ENCODE measurements around the gene HLA-B. TPM values are rescaled to one million over a fixed set of nuclear protein-coding genes. Genes with fewer than 3 reads are reported as not detected.
"Not testable (repeated sequence)": the region's sequence is repeated elsewhere in the genome, so short reads cannot be mapped to it uniquely, and the experiment has no call there.

The HLA-B gene
- polyA plus RNA-seq, 3 donors = 5,055 to 6,999 (median 6,126) TPM

DNA sequence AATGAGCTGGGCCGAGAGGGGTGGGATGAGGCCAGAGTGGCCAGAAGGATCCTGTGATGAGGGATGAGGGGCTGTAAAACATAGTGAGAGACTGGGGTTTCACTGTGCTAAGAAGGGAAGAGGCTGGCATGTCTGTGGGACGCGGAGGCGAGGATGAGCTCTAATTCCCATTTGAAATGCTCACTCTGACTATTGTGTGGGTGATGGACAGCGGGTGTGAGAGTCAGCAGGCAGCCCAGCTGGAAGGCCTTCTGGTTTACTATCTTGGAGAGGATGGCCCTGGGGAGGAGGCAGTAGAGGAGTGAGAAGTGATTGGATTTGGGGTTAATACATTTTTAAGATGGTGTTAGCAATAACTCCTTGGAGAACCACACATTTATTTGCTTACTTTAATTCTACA is 37.0 kb upstream of the HLA-B start:
- Histone ChIP-seq H2AFZ (ENCODE audit: insufficient read depth, low read depth, low read length, poor library complexity, severe bottlenecking) (no peak overlapping the region), H3K9me3 (replicated peaks in 1 of 2; ENCODE audit: control insufficient read depth in 1 of 2, insufficient read depth in 1 of 2, low read length in 2 of 2) (no peaks in the 10 kb centered on the region), H3K4me3 (replicated peaks in 1 of 3; ENCODE audit: low read depth in 2 of 3, low read length in 3 of 3) (no peak overlapping the region), H3K4me2 (replicated peaks; ENCODE audit: extremely low read depth, low read length, poor library complexity, severe bottlenecking) (no peak overlapping the region), H3K27ac (ENCODE audit: low read depth in 1 of 2, low read length in 2 of 2) (no peak overlapping the region), H3K79me2 (ENCODE audit: insufficient read depth, low read length) (peaks cover 20% of the 10 kb centered on the region), H3K9ac (ENCODE audit: insufficient read depth, low read length, poor library complexity, severe bottlenecking) (no peak overlapping the region), H3K36me3 (replicated peaks in 1 of 2; ENCODE audit: control insufficient read depth in 1 of 2, insufficient read depth in 2 of 2, low read length in 2 of 2) (peaks cover 13 to 17% of the 10 kb centered on the region in 2 donors), H4K20me1 (ENCODE audit: insufficient read depth, low read length) (no peaks in the 10 kb centered on the region), H3K4me1 (ENCODE audit: control insufficient read depth in 1 of 2, insufficient read depth in 2 of 2, low read length in 2 of 2) (peaks cover 9 to 14% of the 10 kb centered on the region in 2 donors), H3K27me3 (ENCODE audit: control insufficient read depth in 2 of 2, insufficient read depth in 2 of 2, low read length in 2 of 2) (no peaks in the 10 kb centered on the region)
- H3K27me3 Mint-ChIP-seq (ENCODE audit: low read depth in 3 of 3) = peaks cover 0 to 4% (median 1%) of the 10 kb centered on the region in 3 donors
- H3K27ac Mint-ChIP-seq = no peak overlapping the region
- intact Hi-C loops (cut with micrococcal nuclease) = no loop called here
- H3K4me3 Mint-ChIP-seq = no peak overlapping the region
- no peaks in the 10 kb centered on the region for H3K9me3 Mint-ChIP-seq
- H3K36me3 Mint-ChIP-seq = peaks cover 18 to 28% of the 10 kb centered on the region in 2 donors
- peaks cover 18% of the 10 kb centered on the region for H3K4me1 Mint-ChIP-seq
- DNase-seq = no peak
- WGBS (ENCODE audit: insufficient coverage) = 62% methylated on average over 3 of the region's 5 CpGs
- TF ChIP-seq, protein P1, sequence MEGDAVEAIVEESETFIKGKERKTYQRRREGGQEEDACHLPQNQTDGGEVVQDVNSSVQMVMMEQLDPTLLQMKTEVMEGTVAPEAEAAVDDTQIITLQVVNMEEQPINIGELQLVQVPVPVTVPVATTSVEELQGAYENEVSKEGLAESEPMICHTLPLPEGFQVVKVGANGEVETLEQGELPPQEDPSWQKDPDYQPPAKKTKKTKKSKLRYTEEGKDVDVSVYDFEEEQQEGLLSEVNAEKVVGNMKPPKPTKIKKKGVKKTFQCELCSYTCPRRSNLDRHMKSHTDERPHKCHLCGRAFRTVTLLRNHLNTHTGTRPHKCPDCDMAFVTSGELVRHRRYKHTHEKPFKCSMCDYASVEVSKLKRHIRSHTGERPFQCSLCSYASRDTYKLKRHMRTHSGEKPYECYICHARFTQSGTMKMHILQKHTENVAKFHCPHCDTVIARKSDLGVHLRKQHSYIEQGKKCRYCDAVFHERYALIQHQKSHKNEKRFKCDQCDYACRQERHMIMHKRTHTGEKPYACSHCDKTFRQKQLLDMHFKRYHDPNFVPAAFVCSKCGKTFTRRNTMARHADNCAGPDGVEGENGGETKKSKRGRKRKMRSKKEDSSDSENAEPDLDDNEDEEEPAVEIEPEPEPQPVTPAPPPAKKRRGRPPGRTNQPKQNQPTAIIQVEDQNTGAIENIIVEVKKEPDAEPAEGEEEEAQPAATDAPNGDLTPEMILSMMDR (IDR thresholded peaks at IDR 0.05) = no peak

DNA sequence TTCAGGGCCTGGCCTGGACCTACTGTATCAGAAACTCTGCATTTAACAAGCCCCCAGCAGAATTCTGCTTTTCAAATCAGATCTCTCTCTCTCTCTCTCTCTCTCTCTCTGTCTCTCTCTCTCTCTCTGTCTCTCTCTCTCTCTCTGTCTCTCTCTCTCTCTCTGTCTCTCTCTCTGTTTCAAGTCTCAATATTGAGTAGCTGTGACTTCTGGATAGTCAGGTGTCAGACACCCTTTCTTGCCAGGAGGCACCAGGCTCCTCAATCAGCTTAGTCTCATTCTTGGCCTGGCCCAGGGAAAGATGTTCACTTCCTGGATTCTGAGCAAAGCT is 32.8 kb upstream of the HLA-B start:
- H3K9ac ChIP-seq (ENCODE audit: insufficient read depth, low read length, poor library complexity, severe bottlenecking); H3K9me3 Mint-ChIP-seq; H3K27ac ChIP-seq (ENCODE audit: low read depth in 1 of 2, low read length in 2 of 2); H3K4me3 Mint-ChIP-seq; intact Hi-C loops (cut with micrococcal nuclease); H2AFZ ChIP-seq (ENCODE audit: insufficient read depth, low read depth, low read length, poor library complexity, severe bottlenecking); H4K20me1 ChIP-seq (ENCODE audit: insufficient read depth, low read length); H3K4me2 ChIP-seq (replicated peaks; ENCODE audit: extremely low read depth, low read length, poor library complexity, severe bottlenecking); H3K4me1 Mint-ChIP-seq; H3K4me3 ChIP-seq (replicated peaks in 1 of 3; ENCODE audit: low read depth in 2 of 3, low read length in 3 of 3); H3K4me1 ChIP-seq (ENCODE audit: control insufficient read depth in 1 of 2, insufficient read depth in 2 of 2, low read length in 2 of 2); H3K9me3 ChIP-seq (replicated peaks in 1 of 2; ENCODE audit: control insufficient read depth in 1 of 2, insufficient read depth in 1 of 2, low read length in 2 of 2); H3K27ac Mint-ChIP-seq; H3K79me2 ChIP-seq (ENCODE audit: insufficient read depth, low read length); DNase-seq; H3K27me3 Mint-ChIP-seq (ENCODE audit: low read depth in 3 of 3); H3K27me3 ChIP-seq (ENCODE audit: control insufficient read depth in 2 of 2, insufficient read depth in 2 of 2, low read length in 2 of 2): not testable (repeated sequence)
- peaks cover 12 to 13% of the 10 kb centered on the region in 2 donors for H3K36me3 Mint-ChIP-seq
- H3K36me3 ChIP-seq (replicated peaks in 1 of 2; ENCODE audit: control insufficient read depth in 1 of 2, insufficient read depth in 2 of 2, low read length in 2 of 2) = peaks cover 10 to 13% of the 10 kb centered on the region in 2 donors

DNA sequence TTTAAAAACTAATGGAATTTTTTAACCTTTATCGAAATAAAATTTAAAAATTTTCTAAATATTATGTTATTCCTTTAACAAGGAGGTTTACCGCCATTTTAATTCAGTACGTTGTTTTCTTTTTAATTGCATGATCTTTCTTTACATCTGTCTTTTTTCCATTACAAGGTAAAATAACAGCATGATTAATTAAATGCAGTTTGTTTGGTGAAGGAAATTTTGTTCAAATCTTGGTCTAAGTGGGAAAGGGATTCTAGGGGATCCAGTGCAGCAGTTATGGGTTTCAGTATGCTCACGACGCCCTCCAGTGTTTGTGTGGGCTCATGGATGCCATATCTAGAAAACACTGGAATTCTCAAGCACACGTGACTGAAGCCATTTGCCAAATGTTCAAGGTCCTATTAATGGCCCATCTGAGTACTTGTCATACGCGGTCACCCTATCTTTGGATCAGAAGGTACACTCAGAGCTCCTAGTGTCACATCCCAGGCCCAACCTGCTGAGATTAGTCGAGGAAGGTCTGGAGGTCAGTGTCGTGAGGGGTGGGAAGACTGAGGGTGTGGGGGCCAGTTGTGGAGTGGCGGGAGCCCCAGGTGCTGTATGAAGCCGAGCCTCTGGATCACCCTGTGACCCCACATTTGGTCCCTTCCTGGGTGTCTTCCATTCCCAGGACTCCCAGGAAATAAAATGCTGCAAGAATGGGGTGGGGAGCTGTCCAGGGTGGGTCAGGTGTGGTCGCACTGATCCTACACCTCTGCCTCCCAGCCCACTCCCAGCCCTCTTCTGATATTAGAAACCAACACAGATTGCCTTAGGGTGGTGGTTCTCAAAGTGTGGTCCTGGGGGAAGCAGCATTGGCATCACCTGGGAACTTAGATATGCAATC is 32.2 kb upstream of the HLA-B start:
- H4K20me1 ChIP-seq (ENCODE audit: insufficient read depth, low read length); H3K36me3 Mint-ChIP-seq; DNase-seq; H3K27me3 ChIP-seq (ENCODE audit: control insufficient read depth in 2 of 2, insufficient read depth in 2 of 2, low read length in 2 of 2); H3K27ac Mint-ChIP-seq; H2AFZ ChIP-seq (ENCODE audit: insufficient read depth, low read depth, low read length, poor library complexity, severe bottlenecking); H3K9ac ChIP-seq (ENCODE audit: insufficient read depth, low read length, poor library complexity, severe bottlenecking); H3K27me3 Mint-ChIP-seq (ENCODE audit: low read depth in 3 of 3); H3K4me3 Mint-ChIP-seq; H3K9me3 ChIP-seq (replicated peaks in 1 of 2; ENCODE audit: control insufficient read depth in 1 of 2, insufficient read depth in 1 of 2, low read length in 2 of 2); H3K4me1 Mint-ChIP-seq; intact Hi-C loops (cut with micrococcal nuclease); H3K9me3 Mint-ChIP-seq; H3K4me3 ChIP-seq (replicated peaks in 1 of 3; ENCODE audit: low read depth in 2 of 3, low read length in 3 of 3); H3K36me3 ChIP-seq (replicated peaks in 1 of 2; ENCODE audit: control insufficient read depth in 1 of 2, insufficient read depth in 2 of 2, low read length in 2 of 2); H3K4me1 ChIP-seq (ENCODE audit: control insufficient read depth in 1 of 2, insufficient read depth in 2 of 2, low read length in 2 of 2); H3K27ac ChIP-seq (ENCODE audit: low read depth in 1 of 2, low read length in 2 of 2); H3K79me2 ChIP-seq (ENCODE audit: insufficient read depth, low read length); H3K4me2 ChIP-seq (replicated peaks; ENCODE audit: extremely low read depth, low read length, poor library complexity, severe bottlenecking): not testable (repeated sequence)
- no CpG with 5 or more reads among the region's 13 CpGs for WGBS (ENCODE audit: insufficient coverage)
